HepG2 (cell line): ENCODE measurements around the gene SPSB2. TPM values are rescaled to one million over a fixed set of nuclear protein-coding genes. Genes with fewer than 3 reads are reported as not detected.

ENCODE experiments used
- ATAC-seq: fragments of 200-7000 bp; cut with Tn5 transposase; 3 replicates; pipeline ENCODE4 v1.9.1; 2020; ENCODE audit warnings: mild to moderate bottlenecking, moderate library complexity
- Bru-seq: library from RNA; stranded (reverse); fragments of 400-500 nt; gene quantifications from one replicate; lab custom pipeline; 2021; lab: Mats Ljungman, UMichigan
- BruChase-seq, 2 experiments: library from RNA; stranded (reverse); fragments of 400-500 nt; gene quantifications; one replicate each; lab custom pipeline; 2021; lab: Mats Ljungman, UMichigan
- BruUV-seq: library from RNA; stranded (reverse); fragments of 400-500 nt; replicated peaks from 2 replicates; lab custom pipeline; 2021; lab: Mats Ljungman, UMichigan
- CTCF ChIA-PET: fragments of 300-600 bp; formaldehyde crosslinking; extraction: SDS; loops from one replicate; lab custom pipeline; 2021; ENCODE audit warnings: low total read pairs, inconsistent platforms, low intra/inter-chr PET ratio; lab: Yijun Ruan, JAX
- POLR2A ChIA-PET: fragments of 350-600 bp; sonication (Branson Sonifier 250); formaldehyde crosslinking; loops from one replicate; lab custom pipeline; 2020; ENCODE audit warnings: antibody characterized with exemption, inconsistent platforms; lab: Yijun Ruan, JAX
- DNase-seq: peaks from one replicate; pipeline ENCODE4 v3.0.0-alpha.2; 2015; ENCODE audit warnings: low spot score
- FAIRE-seq: peaks from 3 replicates; lab custom pipeline; 2011; peaks lifted over from hg19 to GRCh38; lab: Jason Lieb, UNC
- H2AFZ ChIP-seq: one replicate; pipeline ENCODE4 v1.6.1; 2011; ENCODE audit warnings: low read length, inconsistent platforms
- H3K27ac ChIP-seq: fragments of 300-600 bp; 3 replicates; pipeline ENCODE4 v1.8.0; 2011; ENCODE audit warnings: mixed run types, mild to moderate bottlenecking, mixed read lengths, low read length, inconsistent platforms; ENCODE audit not compliant: insufficient read depth; ENCODE audit errors: extremely low read length
- H3K27me3 ChIP-seq, 2 experiments: fragments of 200-600 bp in 1 of 2; 2 replicates in 1 of 2; 3 replicates in 1 of 2; pipeline versions ENCODE4 v1.6.0 to v1.8.0; 2011; ENCODE audit warnings: low read length in 2 of 2, mild to moderate bottlenecking in 2 of 2, moderate library complexity in 2 of 2, inconsistent platforms in 1 of 2; ENCODE audit not compliant: insufficient read depth in 2 of 2, control insufficient read depth in 1 of 2
- H3K36me3 ChIP-seq, 2 experiments: fragments of 200-600 bp in 1 of 2; replicated peaks in 1 of 2; 2 replicates in 1 of 2; 3 replicates in 1 of 2; pipeline versions ENCODE4 v1.5.1 to v1.8.0; 2011; ENCODE audit warnings: low read length in 2 of 2, inconsistent platforms in 1 of 2; ENCODE audit not compliant: insufficient read depth in 2 of 2, control insufficient read depth in 1 of 2
- H3K4me1 ChIP-seq: 2 replicates; pipeline ENCODE4 v1.5.1; 2012; ENCODE audit warnings: low read length, inconsistent platforms; ENCODE audit not compliant: insufficient read depth
- H3K4me2 ChIP-seq: 2 replicates; pipeline ENCODE4 v1.6.0; 2011; ENCODE audit warnings: low read depth, low read length, inconsistent platforms
- H3K4me3 ChIP-seq, 3 experiments: fragments of 200-600 bp in 1 of 3; sonication (generic), shearing (Covaris generic) in 1 of 3; replicated peaks in 1 of 3; 2 replicates each; pipeline ENCODE4 v1.5.1; 2011 to 2016; ENCODE audit warnings: low read length in 3 of 3, inconsistent platforms in 2 of 3, low read depth in 2 of 3, mild to moderate bottlenecking in 2 of 3, control low read depth in 1 of 3, mixed read lengths in 1 of 3; ENCODE audit not compliant: insufficient read depth in 1 of 3
- H3K79me2 ChIP-seq: one replicate; pipeline ENCODE4 v1.6.1; 2011; ENCODE audit warnings: low read length, inconsistent platforms; ENCODE audit not compliant: insufficient read depth
- H3K9ac ChIP-seq: 2 replicates; pipeline ENCODE4 v1.6.0; 2011; ENCODE audit warnings: mild to moderate bottlenecking, low read depth, low read length, inconsistent platforms; ENCODE audit not compliant: insufficient read depth
- H3K9me3 ChIP-seq: 2 replicates; pipeline ENCODE4 v1.5.1; 2012; ENCODE audit warnings: mild to moderate bottlenecking, low read length
- H4K20me1 ChIP-seq: 2 replicates; pipeline ENCODE4 v1.6.0; 2011; ENCODE audit warnings: inconsistent platforms, mild to moderate bottlenecking, low read length, moderate library complexity; ENCODE audit not compliant: insufficient read depth
- ZFP90 ChIP-seq: sonication (generic); formaldehyde crosslinking; IDR thresholded peaks from 2 replicates; pipeline ENCODE4 v1.8.0; 2022; ENCODE audit warnings: missing genetic modification reagents, mild to moderate bottlenecking, inconsistent platforms, borderline replicate concordance
- WGBS: methylation state at CpG from one replicate; pipeline ENCODE4 v1.1.6; 2017; ENCODE audit warnings: low lambda C conversion rate; 5-methylcytosine and 5-hydroxymethylcytosine counted together
- in situ Hi-C: cut with HindIII; loops from 2 replicates; pipeline ENCODE4 v1.10.0; 2017; ENCODE audit warnings: low pct_unique_long_range_greater_than_20kb; ENCODE audit not compliant: extremely low pct_ligation_motif_present
- intact Hi-C: fragments of 100-400 bp; cut with micrococcal nuclease; formaldehyde crosslinking; loops from one replicate; pipeline ENCODE4 v1.10.0; 2022; ENCODE audit not compliant: unreplicated experiment
- long read RNA-seq, 2 experiments: library from RNA in 1 of 2; library from polyadenylated mRNA in 1 of 2; stranded (forward) in 1 of 2; unstranded in 1 of 2; transcript quantifications; one replicate each; pipeline ENCODE4 v2.0.0, GENCODE V29; 2019 to 2022
- polyA minus RNA-seq, 3 experiments: library from RNA; depleted of rRNA, polyadenylated mRNA; stranded (reverse); fragments of >200 nt; gene quantifications; 2 replicates each; pipeline ENCODE4 v1.2.3, GENCODE V29; 2011; ENCODE audit warnings: low replicate concordance in 1 of 3
- polyA plus RNA-seq, 8 experiments: library from polyadenylated mRNA; depleted of rRNA in 3 of 8; stranded (reverse) in 7 of 8; unstranded in 1 of 8; fragments of >200 nt; fragmentation: Illumina TruSeq in 4 of 8; extraction: Trizol in 4 of 8; gene quantifications; 2 replicates each; pipeline versions ENCODE4 v1.2.1 to v1.2.3, GENCODE V29; 2011 to 2016; ENCODE audit warnings: low read depth in 4 of 8, missing spikeins in 1 of 8, mixed read lengths in 1 of 8; ENCODE audit not compliant: insufficient read depth in 1 of 8
- total RNA-seq, 5 experiments: library from RNA; depleted of rRNA; stranded (reverse); fragments of >200 nt; fragmentation: Illumina TruSeq; extraction: Trizol; gene quantifications; 2 replicates each; pipeline ENCODE4 v1.2.3, GENCODE V29; 2016; ENCODE audit warnings: low read depth in 1 of 5
- TF ChIP-seq, protein P1 (sequence below): sonication (generic); formaldehyde crosslinking; IDR thresholded peaks from 2 replicates; pipeline ENCODE4 v1.5.0; 2020; ENCODE audit warnings: mild to moderate bottlenecking, missing genetic modification reagents, borderline replicate concordance
- TF ChIP-seq, protein P2 (sequence below): sonication (generic); formaldehyde crosslinking; conservative IDR thresholded peaks from 2 replicates; pipeline ENCODE4 v1.4.0; 2020; ENCODE audit warnings: missing genetic modification reagents

The SPSB2 gene, protein sequence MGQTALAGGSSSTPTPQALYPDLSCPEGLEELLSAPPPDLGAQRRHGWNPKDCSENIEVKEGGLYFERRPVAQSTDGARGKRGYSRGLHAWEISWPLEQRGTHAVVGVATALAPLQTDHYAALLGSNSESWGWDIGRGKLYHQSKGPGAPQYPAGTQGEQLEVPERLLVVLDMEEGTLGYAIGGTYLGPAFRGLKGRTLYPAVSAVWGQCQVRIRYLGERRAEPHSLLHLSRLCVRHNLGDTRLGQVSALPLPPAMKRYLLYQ
- total RNA-seq (2016; rRNA removed; fragmentation: Illumina TruSeq; extraction: Trizol) (4.0 and 6.2 TPM in 2 replicates), polyA plus RNA-seq (2011; rRNA removed) (1.9 and 2.0 TPM in 2 replicates), polyA minus RNA-seq (2011; rRNA and poly(A)+ RNA removed; ENCODE audit: low replicate concordance) (2.3 and 4.3 TPM in 2 replicates), Bru-seq, nascent RNA (percentile 64 among the genes with signal in this experiment), BruChase-seq, experiment 1, labeled RNA remaining after a 6-hour chase (percentile 54 among the genes with signal in this experiment), BruChase-seq, experiment 2, labeled RNA remaining after a 2-hour chase (percentile 48 among the genes with signal in this experiment)
- total RNA-seq (2016; cell fraction: cytosol; rRNA removed; fragmentation: Illumina TruSeq; extraction: Trizol; ENCODE audit: low read depth) = 2.5 and 2.9 TPM in 2 replicates
- total RNA-seq (2016; cell fraction: insoluble cytoplasmic fraction; rRNA removed; fragmentation: Illumina TruSeq; extraction: Trizol) = 4.0 and 5.3 TPM in 2 replicates
- 3.2 and 4.9 TPM in 2 replicates for total RNA-seq (2016; cell fraction: membrane; rRNA removed; fragmentation: Illumina TruSeq; extraction: Trizol)
- total RNA-seq (2016; cell fraction: nucleus; rRNA removed; fragmentation: Illumina TruSeq; extraction: Trizol) = 4.0 and 4.3 TPM in 2 replicates
- 1.8 and 2.4 TPM in 2 replicates for polyA plus RNA-seq (2011; cell fraction: cytosol; rRNA removed)
- 2.1 and 2.8 TPM in 2 replicates for polyA plus RNA-seq (2011; cell fraction: nucleus; rRNA removed)
- polyA plus RNA-seq (2012) = 1.7 and 2.0 TPM in 2 replicates
- 2.0 and 2.2 TPM in 2 replicates for polyA plus RNA-seq (2016; cell fraction: cytosol; fragmentation: Illumina TruSeq; extraction: Trizol; ENCODE audit: low read depth)
- polyA plus RNA-seq (2016; cell fraction: insoluble cytoplasmic fraction; fragmentation: Illumina TruSeq; extraction: Trizol; ENCODE audit: low read depth) = 4.2 and 5.3 TPM in 2 replicates
- 2.5 and 2.9 TPM in 2 replicates for polyA plus RNA-seq (2016; cell fraction: membrane; fragmentation: Illumina TruSeq; extraction: Trizol; ENCODE audit: low read depth)
- 7.1 and 7.6 TPM in 2 replicates for polyA plus RNA-seq (2016; cell fraction: nucleus; fragmentation: Illumina TruSeq; extraction: Trizol; ENCODE audit: insufficient read depth, low read depth)
- polyA minus RNA-seq (2011; cell fraction: cytosol; rRNA and poly(A)+ RNA removed) = 0.97 TPM in 1 of 2 replicates, not detected in the other
- polyA minus RNA-seq (2011; cell fraction: nucleus; rRNA and poly(A)+ RNA removed) = 1.7 and 4.4 TPM in 2 replicates
- long read RNA-seq, experiment 1, partial matches to known transcripts = 1 of 6 reads
- long read RNA-seq, experiment 1, other reads (novel, unspliced or antisense) = 1 of 6 reads
- long read RNA-seq, experiment 2, partial matches to known transcripts = 4 of 8 reads
- long read RNA-seq, experiment 2, other reads (novel, unspliced or antisense) = 0 of 8 reads

DNA sequence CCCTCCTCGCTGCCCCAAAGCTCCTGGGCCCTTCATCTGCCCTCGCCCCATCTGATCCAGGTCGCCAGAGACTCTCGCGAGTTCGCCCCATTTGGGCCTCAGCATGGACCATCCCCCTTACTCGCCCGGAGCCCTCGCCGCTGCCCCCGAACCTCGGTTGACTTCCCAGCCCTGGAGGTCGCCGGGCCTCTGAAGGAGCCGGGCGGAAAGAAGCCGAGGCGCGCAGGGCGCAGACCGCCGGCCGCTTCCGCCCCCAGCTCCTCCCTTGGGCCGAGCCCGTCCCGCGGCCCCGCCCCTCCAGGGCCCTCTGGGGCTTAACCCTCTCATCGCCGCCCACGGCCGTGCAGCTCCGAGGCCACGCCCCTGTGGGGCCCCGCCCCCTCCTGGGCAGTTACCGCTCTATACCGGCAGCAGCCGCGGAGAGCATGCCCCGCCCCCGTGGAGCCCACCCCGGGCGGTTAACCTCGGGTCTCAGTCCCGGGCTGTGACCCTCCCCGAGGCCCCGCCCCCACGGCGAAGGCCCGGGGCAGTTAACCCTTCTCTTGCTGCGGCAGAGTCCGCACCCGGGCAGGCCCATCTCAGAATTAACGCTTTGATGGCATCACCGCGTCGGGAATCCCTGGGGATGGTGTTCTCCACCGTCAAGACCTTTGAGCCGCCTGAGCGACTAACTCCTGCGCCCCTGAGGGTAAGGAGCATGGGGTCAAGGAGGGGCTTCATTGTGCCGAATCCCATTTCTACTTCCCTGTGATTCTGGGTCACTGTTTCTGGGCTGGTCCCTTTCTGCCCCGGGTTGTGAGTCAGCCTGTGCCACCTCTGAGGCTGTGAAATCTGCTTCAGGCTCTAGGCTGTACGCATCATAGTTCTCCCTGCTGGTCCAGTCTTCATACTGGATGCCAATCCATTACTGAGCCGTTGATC, at the start of gene SPSB2:
TSS of gene SPSB2 (minus strand) at position 210 of the 921 bp plus-strand sequence. CDS start 402 bp downstream, outside the sequence.
- DNase-seq (peak; percentile 94), ATAC-seq (peak; percentile 81), FAIRE-seq (peak; percentile 50)
- BruUV-seq = no TSS peak
- Histone ChIP-seq H3K27me3 (no peaks in the 10 kb centered on the region; a peak in 1 of 5 replicates), H2AFZ (peak within 1 kb of the TSS; percentile 21), H3K9ac (peak within 1 kb of the TSS; percentile 86), H3K27ac (peak within 1 kb of the TSS; percentile 79), H3K4me1 (peaks cover 48% of the 10 kb centered on the region), H3K4me2 (peak within 1 kb of the TSS; percentile 96), H4K20me1 (peaks cover 39% of the 10 kb centered on the region), H3K36me3 (peaks cover 12 to 14% of the 10 kb centered on the region in 2 experiments), H3K79me2 (peaks cover 19% of the 10 kb centered on the region), H3K9me3 (no peaks in the 10 kb centered on the region), H3K4me3 (peak within 1 kb of the TSS; percentile 74 to 95 (median 76))
- ChIA-PET CTCF (interaction anchor here (2.4 kb wide), 1 partner anchor 18 kb away, joined by 24 read pairs; no protein-coding TSS in a partner anchor), POLR2A (interaction anchor here (0.6 to 3.9 kb wide), 29 partner anchors 9 to 339 kb away, joined by 3 to 73 read pairs (median 5); partner anchors contain the start of genes ATN1, C12orf57, CDCA3 and COPS7A)
- intact Hi-C loops (loop anchor here (1.0 kb wide), 3 partner anchors 18 to 70 kb away; partner anchors contain the start of genes CDCA3 and RNU7-1), in situ Hi-C loops (no loop called here)
- 0% methylated on average over 10 of the region's 66 CpGs for WGBS
- TF ChIP-seq ZFP90 (CRISPR knock-in tag) = 0 out of 2 replicates have a peak, but pooled peaks have one; percentile 60
- TF ChIP-seq, protein P1, sequence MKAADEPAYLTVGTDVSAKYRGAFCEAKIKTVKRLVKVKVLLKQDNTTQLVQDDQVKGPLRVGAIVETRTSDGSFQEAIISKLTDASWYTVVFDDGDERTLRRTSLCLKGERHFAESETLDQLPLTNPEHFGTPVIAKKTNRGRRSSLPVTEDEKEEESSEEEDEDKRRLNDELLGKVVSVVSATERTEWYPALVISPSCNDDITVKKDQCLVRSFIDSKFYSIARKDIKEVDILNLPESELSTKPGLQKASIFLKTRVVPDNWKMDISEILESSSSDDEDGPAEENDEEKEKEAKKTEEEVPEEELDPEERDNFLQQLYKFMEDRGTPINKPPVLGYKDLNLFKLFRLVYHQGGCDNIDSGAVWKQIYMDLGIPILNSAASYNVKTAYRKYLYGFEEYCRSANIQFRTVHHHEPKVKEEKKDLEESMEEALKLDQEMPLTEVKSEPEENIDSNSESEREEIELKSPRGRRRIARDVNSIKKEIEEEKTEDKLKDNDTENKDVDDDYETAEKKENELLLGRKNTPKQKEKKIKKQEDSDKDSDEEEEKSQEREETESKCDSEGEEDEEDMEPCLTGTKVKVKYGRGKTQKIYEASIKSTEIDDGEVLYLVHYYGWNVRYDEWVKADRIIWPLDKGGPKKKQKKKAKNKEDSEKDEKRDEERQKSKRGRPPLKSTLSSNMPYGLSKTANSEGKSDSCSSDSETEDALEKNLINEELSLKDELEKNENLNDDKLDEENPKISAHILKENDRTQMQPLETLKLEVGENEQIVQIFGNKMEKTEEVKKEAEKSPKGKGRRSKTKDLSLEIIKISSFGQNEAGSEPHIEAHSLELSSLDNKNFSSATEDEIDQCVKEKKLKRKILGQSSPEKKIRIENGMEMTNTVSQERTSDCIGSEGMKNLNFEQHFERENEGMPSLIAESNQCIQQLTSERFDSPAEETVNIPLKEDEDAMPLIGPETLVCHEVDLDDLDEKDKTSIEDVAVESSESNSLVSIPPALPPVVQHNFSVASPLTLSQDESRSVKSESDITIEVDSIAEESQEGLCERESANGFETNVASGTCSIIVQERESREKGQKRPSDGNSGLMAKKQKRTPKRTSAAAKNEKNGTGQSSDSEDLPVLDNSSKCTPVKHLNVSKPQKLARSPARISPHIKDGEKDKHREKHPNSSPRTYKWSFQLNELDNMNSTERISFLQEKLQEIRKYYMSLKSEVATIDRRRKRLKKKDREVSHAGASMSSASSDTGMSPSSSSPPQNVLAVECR (CRISPR knock-in tag) = peak; percentile 70; the same call in 1 of the 2 replicates
- TF ChIP-seq, protein P2, sequence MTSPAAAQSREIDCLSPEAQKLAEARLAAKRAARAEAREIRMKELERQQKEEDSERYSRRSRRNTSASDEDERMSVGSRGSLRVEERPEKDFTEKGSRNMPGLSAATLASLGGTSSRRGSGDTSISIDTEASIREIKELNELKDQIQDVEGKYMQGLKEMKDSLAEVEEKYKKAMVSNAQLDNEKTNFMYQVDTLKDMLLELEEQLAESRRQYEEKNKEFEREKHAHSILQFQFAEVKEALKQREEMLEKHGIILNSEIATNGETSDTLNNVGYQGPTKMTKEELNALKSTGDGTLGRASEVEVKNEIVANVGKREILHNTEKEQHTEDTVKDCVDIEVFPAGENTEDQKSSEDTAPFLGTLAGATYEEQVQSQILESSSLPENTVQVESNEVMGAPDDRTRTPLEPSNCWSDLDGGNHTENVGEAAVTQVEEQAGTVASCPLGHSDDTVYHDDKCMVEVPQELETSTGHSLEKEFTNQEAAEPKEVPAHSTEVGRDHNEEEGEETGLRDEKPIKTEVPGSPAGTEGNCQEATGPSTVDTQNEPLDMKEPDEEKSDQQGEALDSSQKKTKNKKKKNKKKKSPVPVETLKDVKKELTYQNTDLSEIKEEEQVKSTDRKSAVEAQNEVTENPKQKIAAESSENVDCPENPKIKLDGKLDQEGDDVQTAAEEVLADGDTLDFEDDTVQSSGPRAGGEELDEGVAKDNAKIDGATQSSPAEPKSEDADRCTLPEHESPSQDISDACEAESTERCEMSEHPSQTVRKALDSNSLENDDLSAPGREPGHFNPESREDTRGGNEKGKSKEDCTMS (CRISPR knock-in tag) = no peak
